OCI-LY1 (cell line): Measurements from ENCODE around the gene SLC16A14.

Experiments
- H2AFZ ChIP-seq: fragments of 200-600 bp; sonication (generic), shearing (Covaris generic); 2 replicates; pipeline ENCODE4 v1.6.0; 2014; ENCODE audit warnings: antibody characterized with exemption, mild to moderate bottlenecking, low read length
- H3F3A ChIP-seq: fragments of 200-600 bp; sonication (generic), shearing (Covaris generic); 2 replicates; pipeline ENCODE4 v1.6.0; 2014; ENCODE audit warnings: mild to moderate bottlenecking, antibody characterized with exemption, low read length, moderate library complexity; ENCODE audit not compliant: insufficient read depth
- H3K27ac ChIP-seq: fragments of 200-600 bp; sonication (generic); 2 replicates; pipeline ENCODE4 v1.5.1; 2014; ENCODE audit warnings: low read length, mixed run types, mild to moderate bottlenecking, low read depth; ENCODE audit not compliant: poor library complexity, severe bottlenecking
- H3K27me3 ChIP-seq: fragments of 200-600 bp; sonication (generic); 2 replicates; pipeline ENCODE4 v1.6.0; 2014; ENCODE audit warnings: antibody characterized with exemption, mild to moderate bottlenecking, low read length, moderate library complexity; ENCODE audit not compliant: insufficient read depth
- H3K36me3 ChIP-seq: fragments of 200-600 bp; sonication (generic); 2 replicates; pipeline ENCODE4 v1.6.1; 2014; ENCODE audit warnings: mild to moderate bottlenecking, antibody characterized with exemption, low read length, moderate library complexity, mixed read lengths; ENCODE audit not compliant: insufficient read depth
- H3K4me1 ChIP-seq: fragments of 200-600 bp; sonication (generic); 2 replicates; pipeline ENCODE4 v1.5.1; 2014; ENCODE audit warnings: mild to moderate bottlenecking, low read length, moderate library complexity; ENCODE audit not compliant: insufficient read depth, severe bottlenecking
- H3K4me2 ChIP-seq: fragments of 200-600 bp; sonication (generic), shearing (Covaris generic); 2 replicates; pipeline ENCODE4 v1.6.1; 2014; ENCODE audit warnings: low read length
- H3K4me3 ChIP-seq: fragments of 200-600 bp; sonication (generic); 2 replicates; pipeline ENCODE4 v1.5.1; 2014; ENCODE audit warnings: low read length, low read depth, mild to moderate bottlenecking, mixed read lengths; ENCODE audit not compliant: poor library complexity, severe bottlenecking
- H3K79me2 ChIP-seq: fragments of 200-600 bp; shearing (Covaris generic); 2 replicates; pipeline ENCODE4 v1.6.1; 2016; ENCODE audit warnings: mixed run types, low read length, mixed read lengths; ENCODE audit not compliant: insufficient read depth
- H3K9ac ChIP-seq: fragments of 200-600 bp; sonication (generic), shearing (Covaris generic); 2 replicates; pipeline ENCODE4 v1.6.1; 2014; ENCODE audit warnings: mild to moderate bottlenecking, low read length, mixed read lengths
- H3K9me2 ChIP-seq: fragments of 200-600 bp; sonication (generic), shearing (Covaris generic); 2 replicates; pipeline ENCODE4 v1.6.1; 2014; ENCODE audit warnings: low read depth, mild to moderate bottlenecking, low read length, mixed read lengths
- H3K9me3 ChIP-seq: fragments of 200-600 bp; shearing (Covaris generic); 2 replicates; pipeline ENCODE4 v1.6.1; 2014; ENCODE audit warnings: low read length, mixed read lengths
- H4K20me1 ChIP-seq: fragments of 200-600 bp; sonication (generic), shearing (Covaris generic); 2 replicates; pipeline ENCODE4 v1.6.0; 2016; ENCODE audit warnings: mild to moderate bottlenecking, low read length; ENCODE audit not compliant: insufficient read depth
- EZH2 ChIP-seq: fragments of 200-600 bp; sonication (generic), shearing (Covaris generic); IDR thresholded peaks from 2 replicates; pipeline ENCODE4 v1.8.0; 2017; ENCODE audit warnings: borderline replicate concordance, mixed run types, mild to moderate bottlenecking, antibody characterized with exemption, low read length, moderate library complexity, mixed read lengths
- TF ChIP-seq, protein P1 (sequence below): fragments of 200-600 bp; sonication (generic), shearing (Covaris generic); IDR thresholded peaks from 2 replicates; pipeline ENCODE4 v1.5.1; 2017; ENCODE audit warnings: mild to moderate bottlenecking, antibody characterized with exemption, low read length, moderate library complexity, mixed read lengths

Gene SLC16A14

DNA sequence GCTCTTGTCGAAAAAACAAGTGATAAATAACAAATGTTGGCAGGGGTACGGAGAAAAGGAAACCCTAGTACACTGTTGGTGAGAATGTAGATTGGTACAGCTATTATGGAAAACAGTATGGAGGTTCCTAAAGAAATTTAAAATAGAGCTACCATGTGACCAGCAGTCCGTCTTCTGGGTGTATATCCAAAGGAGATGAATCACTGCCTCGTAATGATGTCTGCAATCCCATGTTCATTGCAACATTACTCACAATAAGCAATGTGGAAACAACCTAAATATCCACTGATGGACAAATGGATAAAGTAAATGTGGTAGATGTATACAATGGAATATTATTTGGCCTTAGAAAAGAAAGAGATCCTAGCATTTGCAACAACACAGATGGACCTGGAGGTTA, 50.6 kb downstream of the SLC16A14 start:
- Histone ChIP-seq H3K79me2 (no peaks in the 10 kb centered on the region), H3K9ac (no peak overlapping the region), H3K4me3 (no peak overlapping the region), H3K9me3 (no peaks in the 10 kb centered on the region), H4K20me1 (no peaks in the 10 kb centered on the region), H3K4me1 (no peaks in the 10 kb centered on the region), H3K27me3 (no peaks in the 10 kb centered on the region), H3K9me2 (no peaks in the 10 kb centered on the region), H3K4me2 (no peak overlapping the region), H3K36me3 (no peaks in the 10 kb centered on the region), H3K27ac (no peak overlapping the region), H3F3A (no peaks in the 10 kb centered on the region), H2AFZ (no peak overlapping the region)
- TF ChIP-seq, protein P1, sequence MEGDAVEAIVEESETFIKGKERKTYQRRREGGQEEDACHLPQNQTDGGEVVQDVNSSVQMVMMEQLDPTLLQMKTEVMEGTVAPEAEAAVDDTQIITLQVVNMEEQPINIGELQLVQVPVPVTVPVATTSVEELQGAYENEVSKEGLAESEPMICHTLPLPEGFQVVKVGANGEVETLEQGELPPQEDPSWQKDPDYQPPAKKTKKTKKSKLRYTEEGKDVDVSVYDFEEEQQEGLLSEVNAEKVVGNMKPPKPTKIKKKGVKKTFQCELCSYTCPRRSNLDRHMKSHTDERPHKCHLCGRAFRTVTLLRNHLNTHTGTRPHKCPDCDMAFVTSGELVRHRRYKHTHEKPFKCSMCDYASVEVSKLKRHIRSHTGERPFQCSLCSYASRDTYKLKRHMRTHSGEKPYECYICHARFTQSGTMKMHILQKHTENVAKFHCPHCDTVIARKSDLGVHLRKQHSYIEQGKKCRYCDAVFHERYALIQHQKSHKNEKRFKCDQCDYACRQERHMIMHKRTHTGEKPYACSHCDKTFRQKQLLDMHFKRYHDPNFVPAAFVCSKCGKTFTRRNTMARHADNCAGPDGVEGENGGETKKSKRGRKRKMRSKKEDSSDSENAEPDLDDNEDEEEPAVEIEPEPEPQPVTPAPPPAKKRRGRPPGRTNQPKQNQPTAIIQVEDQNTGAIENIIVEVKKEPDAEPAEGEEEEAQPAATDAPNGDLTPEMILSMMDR, result no peak
- no peak for TF ChIP-seq EZH2

DNA sequence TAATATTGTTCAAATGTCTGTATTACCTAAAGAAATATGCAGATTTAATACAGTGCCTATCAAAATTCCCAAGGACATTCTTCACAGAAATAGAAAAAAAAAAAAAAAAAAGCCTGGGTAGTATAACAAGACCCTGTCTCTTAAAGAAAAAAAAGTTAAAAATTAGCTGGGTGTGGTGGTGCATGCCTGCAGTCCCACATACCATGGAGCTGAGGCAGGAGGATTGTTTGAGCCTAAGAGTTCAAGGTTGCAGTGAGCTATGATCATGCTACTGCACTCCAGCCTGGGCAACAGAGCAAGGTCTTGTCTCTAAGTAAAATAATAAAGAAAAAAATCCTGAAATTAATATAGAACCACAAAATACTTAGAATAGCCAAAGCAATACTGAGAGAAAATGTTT, 51.9 kb downstream of the SLC16A14 start:
- Histone ChIP-seq H3K9me2 (no peaks in the 10 kb centered on the region), H3F3A (no peaks in the 10 kb centered on the region), H3K9ac (no peak overlapping the region), H3K27ac (no peak overlapping the region), H3K79me2 (no peaks in the 10 kb centered on the region), H3K4me1 (no peaks in the 10 kb centered on the region), H3K4me2 (no peak overlapping the region), H2AFZ (no peak overlapping the region), H3K4me3 (no peak overlapping the region), H3K27me3 (no peaks in the 10 kb centered on the region), H3K9me3 (no peaks in the 10 kb centered on the region), H3K36me3 (no peaks in the 10 kb centered on the region), H4K20me1 (no peaks in the 10 kb centered on the region)
- no peak for TF ChIP-seq EZH2
- TF ChIP-seq, protein P1, result no peak

DNA sequence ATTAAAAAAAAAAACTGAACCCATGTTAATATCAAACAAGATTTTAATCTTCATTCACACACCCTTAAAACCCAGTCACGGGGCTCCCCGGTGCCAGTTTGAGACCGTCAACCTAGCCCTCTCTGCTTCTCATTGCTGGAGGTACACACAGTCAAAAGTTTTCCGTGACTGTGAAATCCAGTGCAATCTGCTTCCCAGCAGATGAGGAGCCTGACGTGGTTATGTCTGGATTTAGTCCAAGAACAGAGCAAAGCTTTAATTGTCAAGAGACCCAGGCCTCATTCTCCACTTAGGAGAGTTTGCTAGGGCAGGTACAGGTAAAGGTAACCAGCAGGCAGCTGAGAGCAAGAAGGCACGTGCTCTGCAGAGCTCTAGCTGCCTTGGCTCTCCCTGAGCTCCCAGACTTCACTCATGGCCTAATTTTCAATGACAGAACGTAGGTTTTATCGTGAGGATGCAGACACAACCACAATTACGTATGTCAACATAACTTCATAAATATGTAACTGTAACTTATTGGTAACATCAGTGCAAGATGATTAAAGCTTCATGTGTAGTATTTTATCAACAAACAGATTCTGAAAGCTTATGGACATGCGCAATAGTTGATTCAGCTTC, 56.3 kb downstream of the SLC16A14 start:
- no peaks in the 10 kb centered on the region for H3K9me2 ChIP-seq
- no peaks in the 10 kb centered on the region for H4K20me1 ChIP-seq
- H3K4me3 ChIP-seq, result no peak overlapping the region
- no peaks in the 10 kb centered on the region for H3K79me2 ChIP-seq
- no peaks in the 10 kb centered on the region for H3K27me3 ChIP-seq
- no peak overlapping the region for H3K27ac ChIP-seq
- peaks cover 5% of the 10 kb centered on the region for H3K4me1 ChIP-seq
- TF ChIP-seq, protein P1, result no peak
- no peak for TF ChIP-seq EZH2
- no peaks in the 10 kb centered on the region for H3K36me3 ChIP-seq
- H3K9ac ChIP-seq, result no peak overlapping the region
- H3K9me3 ChIP-seq, result no peaks in the 10 kb centered on the region
- H2AFZ ChIP-seq, result no peak overlapping the region
- no peak overlapping the region for H3K4me2 ChIP-seq
- H3F3A ChIP-seq, result no peaks in the 10 kb centered on the region
